GM20000 (cell line): ENCODE data around the gene EMC6.

ENCODE experiments used
- DNase-seq: peaks from one replicate; pipeline ENCODE4 v3.0.0; 2012; ENCODE audit warnings: low spot score
- TF ChIP-seq, protein P1 (sequence below): IDR thresholded peaks from 2 replicates; pipeline ENCODE4 v1.5.1; 2012; ENCODE audit warnings: mild to moderate bottlenecking, control low read depth; ENCODE audit errors: extremely low read depth, missing control alignments

The EMC6 gene

DNA sequence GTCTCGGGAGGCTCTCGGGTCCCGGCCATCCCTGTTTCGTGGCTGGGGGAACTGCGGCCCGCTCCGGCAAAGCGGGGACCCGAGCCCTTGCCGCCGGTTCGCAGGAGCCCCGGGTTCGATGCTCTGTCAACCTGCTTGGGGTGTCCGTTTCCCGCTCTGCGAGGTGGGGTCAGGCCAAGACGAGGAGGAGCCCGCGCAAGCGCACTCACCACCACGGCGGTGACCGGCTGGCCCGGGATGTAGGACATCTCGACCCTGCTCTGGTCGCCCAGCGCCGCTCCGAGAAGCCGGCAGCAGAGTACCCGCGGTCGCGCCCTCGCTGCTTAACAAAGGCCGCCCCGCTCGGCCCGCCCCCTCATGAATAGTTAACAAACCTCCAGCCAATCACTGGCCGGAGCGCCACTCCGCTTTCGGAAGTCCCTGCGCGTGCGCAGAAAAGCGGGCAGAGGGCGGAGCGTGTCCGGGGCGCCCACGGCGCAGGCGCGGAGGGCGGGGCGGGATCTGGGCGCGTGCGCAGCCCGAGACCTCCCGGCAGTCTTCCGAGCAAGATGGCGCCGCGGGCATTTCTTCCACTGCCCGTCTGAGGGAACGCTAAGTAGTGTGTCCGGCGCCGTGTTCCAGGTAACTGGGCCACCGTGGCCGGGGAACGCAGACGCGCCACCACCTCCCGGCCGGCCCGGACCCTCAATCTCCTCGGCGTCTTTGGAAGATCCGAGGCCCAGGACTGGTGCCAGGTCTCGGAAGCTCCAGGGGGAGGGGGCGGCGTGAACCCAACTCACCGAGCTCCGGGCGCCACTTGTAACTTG lies at the start of gene EMC6, which contains the start of gene TAX1BP3:
Gene EMC6 (plus strand): TSS at position 534 of the 806 bp plus-strand sequence. CDS start 335 bp downstream, outside the sequence.
Gene TAX1BP3 (minus strand): TSS at position 300 of the 806 bp plus-strand sequence. CDS start 52 bp downstream, at position 248.
- DNase-seq, result peak; percentile 100
- TF ChIP-seq, protein P1, sequence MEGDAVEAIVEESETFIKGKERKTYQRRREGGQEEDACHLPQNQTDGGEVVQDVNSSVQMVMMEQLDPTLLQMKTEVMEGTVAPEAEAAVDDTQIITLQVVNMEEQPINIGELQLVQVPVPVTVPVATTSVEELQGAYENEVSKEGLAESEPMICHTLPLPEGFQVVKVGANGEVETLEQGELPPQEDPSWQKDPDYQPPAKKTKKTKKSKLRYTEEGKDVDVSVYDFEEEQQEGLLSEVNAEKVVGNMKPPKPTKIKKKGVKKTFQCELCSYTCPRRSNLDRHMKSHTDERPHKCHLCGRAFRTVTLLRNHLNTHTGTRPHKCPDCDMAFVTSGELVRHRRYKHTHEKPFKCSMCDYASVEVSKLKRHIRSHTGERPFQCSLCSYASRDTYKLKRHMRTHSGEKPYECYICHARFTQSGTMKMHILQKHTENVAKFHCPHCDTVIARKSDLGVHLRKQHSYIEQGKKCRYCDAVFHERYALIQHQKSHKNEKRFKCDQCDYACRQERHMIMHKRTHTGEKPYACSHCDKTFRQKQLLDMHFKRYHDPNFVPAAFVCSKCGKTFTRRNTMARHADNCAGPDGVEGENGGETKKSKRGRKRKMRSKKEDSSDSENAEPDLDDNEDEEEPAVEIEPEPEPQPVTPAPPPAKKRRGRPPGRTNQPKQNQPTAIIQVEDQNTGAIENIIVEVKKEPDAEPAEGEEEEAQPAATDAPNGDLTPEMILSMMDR, result no peak

DNA sequence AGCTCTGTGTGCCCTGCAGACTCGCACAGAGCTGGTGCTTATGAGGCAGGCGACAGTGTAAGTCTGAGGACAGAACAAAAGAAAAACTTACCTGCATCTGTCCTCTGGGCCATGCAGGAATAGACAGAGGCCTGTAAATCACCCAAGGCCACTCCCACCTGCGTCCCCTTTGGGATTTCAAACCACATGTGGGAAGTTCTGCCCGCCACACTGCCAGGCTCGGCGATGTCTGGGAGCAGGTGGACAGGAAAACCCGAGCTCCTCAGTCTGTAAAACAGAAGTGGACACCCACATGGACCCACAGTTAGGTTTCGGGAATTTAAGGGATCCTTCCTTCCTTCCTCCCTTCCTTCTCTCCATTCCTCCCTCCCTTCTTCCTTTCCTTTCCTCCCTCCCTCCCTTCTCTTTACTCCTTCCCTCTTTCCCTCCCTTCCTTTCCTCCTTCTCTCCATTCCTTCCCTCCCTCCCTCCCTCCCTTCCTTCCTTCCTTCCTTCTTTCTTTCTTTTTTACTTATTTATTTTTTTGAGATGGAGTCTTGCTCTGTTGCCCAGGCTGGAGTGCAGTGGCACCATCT lies 47.4 kb upstream of the EMC6 start:
- TF ChIP-seq, protein P1, result no peak
- no peak for DNase-seq

DNA sequence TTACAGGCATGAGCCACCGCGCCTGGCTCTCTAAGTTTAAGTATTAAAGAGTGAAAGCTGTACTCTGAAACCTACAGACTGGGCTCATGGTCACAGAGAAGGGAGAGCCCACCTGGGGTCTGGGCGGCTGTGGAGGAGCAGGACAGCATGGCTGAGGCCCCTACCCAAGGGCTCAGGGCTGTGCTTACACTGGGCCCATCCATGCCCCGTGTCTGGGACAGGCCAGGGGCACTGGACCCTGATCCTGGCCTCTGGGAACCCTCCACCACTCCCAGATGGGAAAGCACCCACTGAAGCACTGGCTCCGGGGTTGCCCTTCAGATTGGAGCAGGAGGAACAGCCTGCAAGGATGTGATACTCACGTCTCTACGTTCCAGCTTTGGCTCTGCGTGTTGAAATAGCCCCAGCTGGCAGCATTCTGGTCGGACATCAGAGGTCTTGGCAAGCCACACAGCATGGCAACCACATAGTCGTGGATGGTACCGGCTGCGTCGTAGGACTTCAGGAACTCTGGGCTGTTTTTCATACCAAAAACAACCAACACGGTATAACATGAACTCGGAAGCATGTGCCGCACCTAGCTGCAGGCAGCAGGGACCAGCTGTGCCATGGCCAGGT lies 45.5 kb upstream of the EMC6 start:
- TF ChIP-seq, protein P1, result no peak
- DNase-seq, result no peak

DNA sequence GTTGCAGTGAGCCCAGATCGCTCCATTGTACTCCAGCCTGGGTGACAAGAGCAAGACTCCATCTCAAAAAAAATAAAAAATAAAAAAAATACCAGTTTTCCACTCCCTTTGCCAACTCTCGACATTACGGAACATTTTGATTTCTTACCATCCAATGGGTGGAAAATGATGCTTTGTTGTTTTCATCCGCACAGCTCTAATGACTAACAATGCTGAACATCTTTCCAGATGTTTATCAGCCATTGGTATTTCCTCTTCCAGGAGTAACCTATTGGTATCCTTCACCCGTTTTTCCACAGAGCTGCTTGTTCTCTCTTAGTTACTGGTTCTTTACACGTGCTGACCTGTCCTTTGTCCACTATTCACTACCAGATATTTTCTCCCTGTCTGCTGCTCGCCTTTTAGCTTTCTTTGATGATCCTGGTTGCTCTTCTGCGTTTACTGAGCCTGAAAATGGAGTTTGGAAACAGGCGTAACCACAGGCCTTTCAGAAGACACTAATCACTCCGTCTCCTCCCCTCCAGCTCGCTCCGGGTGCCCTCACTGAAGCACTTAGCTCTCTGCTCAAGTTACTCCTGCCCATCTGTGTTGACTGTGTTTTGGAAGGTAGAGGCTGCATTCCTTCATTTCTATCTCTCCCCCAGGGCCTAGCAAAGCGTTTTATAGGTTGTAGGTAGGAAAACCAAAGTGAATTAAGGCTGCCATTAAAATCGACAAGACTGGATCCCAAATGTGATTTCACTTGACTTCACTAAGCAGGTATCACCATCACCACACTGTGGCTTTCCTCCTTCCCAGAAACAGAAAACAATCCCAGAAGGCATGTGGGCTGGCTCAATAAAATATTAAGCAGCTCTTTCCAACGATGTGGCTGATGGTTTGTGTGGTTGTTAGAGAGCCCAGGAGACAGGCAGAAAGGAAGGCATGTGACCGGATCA lies 41.5 kb upstream of the EMC6 start:
- TF ChIP-seq, protein P1, result no peak
- no peak for DNase-seq

DNA sequence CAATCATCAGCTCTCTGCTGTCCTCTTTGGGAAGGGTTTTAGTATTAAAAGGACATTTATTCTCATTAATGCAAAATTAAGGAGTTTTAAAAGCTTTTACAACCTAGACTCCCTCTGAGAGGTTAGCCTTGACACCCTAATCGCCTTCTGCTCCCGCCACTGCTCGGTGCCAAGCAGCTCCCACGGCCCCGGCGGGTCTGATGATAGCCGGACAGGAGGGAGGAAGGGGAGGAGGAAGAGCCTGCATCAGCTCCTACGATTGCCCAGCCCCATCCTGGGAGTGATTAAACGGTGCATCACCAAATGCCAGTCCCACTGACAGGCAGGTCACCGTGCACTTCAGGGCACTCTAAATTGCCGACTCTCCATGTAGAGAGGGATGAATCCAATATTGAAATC lies 40.8 kb upstream of the EMC6 start:
- no peak for DNase-seq
- TF ChIP-seq, protein P1, result no peak

DNA sequence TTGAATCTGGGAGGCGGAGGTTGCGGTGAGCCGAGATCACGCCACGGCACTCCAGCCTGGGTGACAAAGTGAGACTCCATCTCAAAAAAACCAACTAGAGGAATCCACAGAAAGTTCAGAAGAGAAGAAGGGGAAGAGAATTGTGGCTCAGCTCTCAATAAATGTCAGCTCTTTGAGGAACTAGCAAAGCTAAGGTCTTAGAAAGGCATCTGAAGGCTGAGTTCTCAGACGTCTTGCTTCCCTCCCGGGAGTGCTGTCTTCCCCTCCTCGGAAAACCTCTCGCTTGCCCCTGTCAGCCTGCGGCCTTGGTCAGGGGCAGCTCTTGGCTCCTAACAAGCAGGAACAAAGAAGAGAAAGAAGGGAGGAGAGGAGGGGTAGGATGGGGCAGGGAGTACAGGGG lies 37.8 kb upstream of the EMC6 start:
- TF ChIP-seq, protein P1, result no peak

More for the DNA sequence above, 37.8 kb upstream of the EMC6 start:
- DNase-seq, result no peak
